Pancreas (tissue), 10 donors: Measurements from ENCODE around the gene DENND2A. TPM values are rescaled to one million over a fixed set of nuclear protein-coding genes. Genes with fewer than 3 reads are reported as not detected.

Experiments
- ATAC-seq, 4 donors: fragments of 200-7000 bp; cut with Tn5 transposase; one replicate each; pipeline versions ENCODE4 v1.8.0 to v1.9.1; 2020; ENCODE audit warnings: mild to moderate bottlenecking in 4 of 4, moderate library complexity in 4 of 4
- DNase-seq, 6 donors: peaks; one replicate each; pipeline ENCODE4 v3.0.0-alpha.2; 2020
- FAIRE-seq: peaks from 2 replicates; lab custom pipeline; 2012; peaks lifted over from hg19 to GRCh38; lab: Jason Lieb, UNC
- H3K27ac ChIP-seq, 4 donors: fragments of 200-600 bp; sonication (generic); 1 replicate in 3 of 4; 2 replicates in 1 of 4; pipeline versions ENCODE4 v1.5.0 to v1.8.0; 2020
- H3K27me3 ChIP-seq, 4 donors: fragments of 200-600 bp; one replicate each; pipeline ENCODE4 v1.8.0; 2021
- H3K36me3 ChIP-seq, 3 donors: fragments of 200-600 bp; sonication (generic) in 1 of 3; one replicate each; pipeline versions ENCODE4 v1.5.0 to v1.8.0; 2020 to 2021
- H3K4me1 ChIP-seq, 3 donors: fragments of 200-600 bp; one replicate each; pipeline ENCODE4 v1.8.0; 2021
- H3K4me3 ChIP-seq, 4 donors: fragments of 200-600 bp; sonication (generic) in 2 of 4; one replicate each; pipeline versions ENCODE4 v1.5.0 to v1.8.0; 2020 to 2021
- H3K9me3 ChIP-seq, 4 donors: fragments of 200-600 bp; one replicate each; pipeline ENCODE4 v1.8.0; 2021
- CTCF ChIP-seq, 4 donors: fragments of 200-600 bp; sonication (generic) in 3 of 4; IDR thresholded peaks; one replicate each; pipeline versions ENCODE4 v1.5.0 to v1.8.0; 2021; ENCODE audit warnings: antibody characterized with exemption in 4 of 4
- WGBS, 2 donors: extraction: QIAGEN DNeasy Blood & Tissue Kit; methylation state at CpG; one replicate each; pipeline ENCODE4 v1.1.7; 2013; 5-methylcytosine and 5-hydroxymethylcytosine counted together
- intact Hi-C, 3 donors: fragments of 100-400 bp; cut with DNase I; formaldehyde crosslinking; loops; one replicate each; pipeline versions ENCODE4 v1.11.1 to v1.14.2; 2022
- polyA plus RNA-seq, 2 donors: library from polyadenylated mRNA; stranded (reverse); fragments of 200-250 nt; gene quantifications; one replicate each; pipeline ENCODE4 v1.2.3, GENCODE V29; 2013
- total RNA-seq, 6 donors: library from RNA; stranded (reverse); fragmentation: NEBNext Ultra II Directional in 4 of 6; extraction: Animal tissue kit (Norgen Biotek cat#: 25700) in 4 of 6; gene quantifications; one replicate each; pipeline versions ENCODE4 v1.2.1 to v1.2.4, GENCODE V29; 2021 to 2023
- donor health status: healthy with polysubstance abuse.
- donor health status: DM: no; HTN: no; CAD: no; lungs with moderate emphysema.
- donor health status: DM: no; HTN: no; CAD: no.
- donor health status: control.
- donor health status: control.
- donor health status: Bipolar disorder and iron deficiency.
- donor health status: DM: yes; HTN: yes; CAD: no.
- donor health status: DM: no; HTN: no; CAD: no.
- donor health status: DM: no; HTN: no; CAD: no.
- donor health status: DM: yes; HTN: yes; CAD: no.

The DENND2A gene
- total and polyA plus RNA-seq, 8 donors, result 1.1 to 5.0 (median 1.8) TPM

GRCh38 chr7:140521421-140521820 lies 119.2 kb downstream of the DENND2A start:
- DNase-seq (no peak), FAIRE-seq (no peak), ATAC-seq (no peak)
- no peaks in the 10 kb centered on the region for H3K9me3 ChIP-seq
- WGBS, 2 donors, result 72 to 80% methylated on average over 3 of the region's 3 CpGs
- no peak overlapping the region for H3K4me3 ChIP-seq
- H3K36me3 ChIP-seq, result no peaks in the 10 kb centered on the region
- no peaks in the 10 kb centered on the region for H3K27me3 ChIP-seq
- no peak overlapping the region for H3K27ac ChIP-seq
- H3K4me1 ChIP-seq, result no peaks in the 10 kb centered on the region
- no peak for TF ChIP-seq CTCF (IDR thresholded peaks at IDR 0.05)
- intact Hi-C loops, result loop anchor here in 1 of 3 donors (10.0 kb wide), 1 partner anchor 113 kb away; no protein-coding TSS in a partner anchor

- ATAC-seq (no peak), FAIRE-seq (no peak), DNase-seq (no peak)
- Histone ChIP-seq H3K27ac (no peak overlapping the region), H3K9me3 (no peaks in the 10 kb centered on the region), H3K27me3 (no peaks in the 10 kb centered on the region), H3K4me1 (no peaks in the 10 kb centered on the region), H3K36me3 (no peaks in the 10 kb centered on the region), H3K4me3 (no peak overlapping the region)
- WGBS, 2 donors, result 50 to 52% methylated on average over 7 of the region's 7 CpGs
- intact Hi-C loops, result loop anchor here in 2 of 3 donors (5.0 kb wide), 1 partner anchor 133 kb away; no protein-coding TSS in a partner anchor
- TF ChIP-seq CTCF (IDR thresholded peaks at IDR 0.05), result no peak
Measured at GRCh38 chr7:140519007-140519399, 121.6 kb downstream of the DENND2A start.

GRCh38 chr7:140518370-140519006 lies 122.1 kb downstream of the DENND2A start:
- 71 to 82% methylated on average over 15 of the region's 15 CpGs for WGBS, 2 donors
- FAIRE-seq (no peak), ATAC-seq (peak in 2 of 4 donors; percentile 6), DNase-seq (no peak)
- Histone ChIP-seq H3K36me3 (no peaks in the 10 kb centered on the region), H3K27ac (no peak overlapping the region), H3K27me3 (no peaks in the 10 kb centered on the region), H3K4me1 (no peaks in the 10 kb centered on the region), H3K4me3 (no peak overlapping the region), H3K9me3 (no peaks in the 10 kb centered on the region)
- intact Hi-C loops, result loop anchor here in 2 of 3 donors (5.0 kb wide), 1 partner anchor 134 kb away; no protein-coding TSS in a partner anchor
- TF ChIP-seq CTCF (IDR thresholded peaks at IDR 0.05), result no peak

GRCh38 chr7:140517546-140518369 lies 122.9 kb downstream of the DENND2A start:
- no peak for FAIRE-seq
- H3K27me3 ChIP-seq, result no peaks in the 10 kb centered on the region
- peak; percentile 91 to 100 (median 98) for ATAC-seq
- H3K4me3 ChIP-seq, result no peak overlapping the region
- 34 to 46% methylated on average over 31 of the region's 31 CpGs for WGBS, 2 donors
- H3K36me3 ChIP-seq, result no peaks in the 10 kb centered on the region
- intact Hi-C loops, result loop anchor here in 2 of 3 donors (5.0 kb wide), 1 partner anchor 135 kb away; no protein-coding TSS in a partner anchor
- H3K4me1 ChIP-seq, result no peaks in the 10 kb centered on the region
- TF ChIP-seq CTCF (IDR thresholded peaks at IDR 0.05), result peak; percentile 64 to 78 (median 70)
- no peak overlapping the region for H3K27ac ChIP-seq
- peak; percentile 74 to 94 (median 85) for DNase-seq
- no peaks in the 10 kb centered on the region for H3K9me3 ChIP-seq
